HEK293 (cell line): Measurements from ENCODE around the gene PRR22.

Experiments
- SETDB1 ChIP-seq: IDR thresholded peaks from one replicate; pipeline ENCODE4 v1.6.1; 2017; ENCODE audit warnings: mild to moderate bottlenecking, low read length, moderate library complexity, mixed read lengths; ENCODE audit not compliant: insufficient read length
- TCF7L2 ChIP-seq: IDR thresholded peaks from 2 replicates; pipeline ENCODE4 v1.6.1; 2011; ENCODE audit warnings: low read depth, mild to moderate bottlenecking, inconsistent platforms, low read length, moderate library complexity, borderline replicate concordance
- YY1 ChIP-seq: fragments of 450-650 bp; formaldehyde crosslinking; IDR thresholded peaks from 2 replicates; pipeline ENCODE4 v1.5.1; 2018; ENCODE audit warnings: missing biosample characterization, missing genetic modification characterization
- ZNF146 ChIP-seq: fragments of 450-650 bp; formaldehyde crosslinking; IDR thresholded peaks from 2 replicates; pipeline ENCODE4 v1.5.1; 2016; ENCODE audit warnings: missing biosample characterization, missing genetic modification characterization
- ZNF433 ChIP-seq: fragments of 450-650 bp; formaldehyde crosslinking; IDR thresholded peaks from 2 replicates; pipeline ENCODE4 v1.5.1; 2016; ENCODE audit warnings: missing biosample characterization, missing genetic modification characterization, low read depth
- ZNF521 ChIP-seq: fragments of 450-650 bp; formaldehyde crosslinking; IDR thresholded peaks from 2 replicates; pipeline ENCODE4 v1.5.1; 2017; ENCODE audit warnings: missing biosample characterization, mild to moderate bottlenecking, missing genetic modification characterization
- TF ChIP-seq, protein P1 (sequence below): fragments of 450-650 bp; formaldehyde crosslinking; IDR thresholded peaks from 2 replicates; pipeline ENCODE4 v1.5.1; 2016; ENCODE audit warnings: missing biosample characterization, missing genetic modification characterization
- TF ChIP-seq, protein P2 (sequence below): fragments of 450-650 bp; formaldehyde crosslinking; IDR thresholded peaks from 2 replicates; pipeline ENCODE4 v1.5.1; 2016; ENCODE audit warnings: missing biosample characterization, missing genetic modification characterization

DNA sequence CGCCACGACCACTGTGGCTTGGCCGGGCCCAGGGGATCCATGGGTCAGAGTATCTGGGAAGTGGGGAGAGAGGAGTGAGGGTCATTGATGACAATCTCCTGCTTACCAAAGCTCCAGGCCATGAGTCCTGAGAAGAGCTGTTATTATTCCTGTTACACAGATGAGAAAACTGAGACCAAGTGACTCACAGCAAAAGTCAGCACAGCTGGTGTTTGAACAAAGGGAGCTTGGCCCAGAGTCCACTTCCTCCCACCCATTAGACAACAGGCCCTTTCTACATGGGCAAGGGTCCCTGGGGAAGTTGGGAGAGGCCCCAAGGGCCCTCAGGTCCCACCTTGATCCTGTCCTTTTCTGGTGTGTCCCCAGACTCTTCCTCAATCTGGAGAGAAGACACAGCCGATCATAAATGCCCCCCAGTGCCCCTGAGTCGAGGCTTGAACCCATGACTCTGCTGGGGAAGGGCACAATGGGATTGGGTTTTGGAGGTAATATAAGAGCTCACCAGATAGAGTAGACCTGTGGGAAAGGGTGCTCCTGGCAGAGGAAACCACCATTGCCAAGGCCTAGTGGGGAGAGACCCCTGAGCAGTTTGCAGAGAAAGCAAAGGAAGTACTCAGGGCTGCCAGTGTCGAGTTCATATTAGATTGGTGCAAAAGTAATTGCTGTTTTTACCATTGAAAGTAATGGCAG lies 48.1 kb upstream of the PRR22 start:
- TF ChIP-seq ZNF146 (tag by site-specific recombination) (no peak), SETDB1 (no peak), ZNF433 (tag by site-specific recombination) (no peak), TCF7L2 (no peak), YY1 (tag by site-specific recombination) (no peak), ZNF521 (tag by site-specific recombination) (no peak)
- TF ChIP-seq, protein P1, sequence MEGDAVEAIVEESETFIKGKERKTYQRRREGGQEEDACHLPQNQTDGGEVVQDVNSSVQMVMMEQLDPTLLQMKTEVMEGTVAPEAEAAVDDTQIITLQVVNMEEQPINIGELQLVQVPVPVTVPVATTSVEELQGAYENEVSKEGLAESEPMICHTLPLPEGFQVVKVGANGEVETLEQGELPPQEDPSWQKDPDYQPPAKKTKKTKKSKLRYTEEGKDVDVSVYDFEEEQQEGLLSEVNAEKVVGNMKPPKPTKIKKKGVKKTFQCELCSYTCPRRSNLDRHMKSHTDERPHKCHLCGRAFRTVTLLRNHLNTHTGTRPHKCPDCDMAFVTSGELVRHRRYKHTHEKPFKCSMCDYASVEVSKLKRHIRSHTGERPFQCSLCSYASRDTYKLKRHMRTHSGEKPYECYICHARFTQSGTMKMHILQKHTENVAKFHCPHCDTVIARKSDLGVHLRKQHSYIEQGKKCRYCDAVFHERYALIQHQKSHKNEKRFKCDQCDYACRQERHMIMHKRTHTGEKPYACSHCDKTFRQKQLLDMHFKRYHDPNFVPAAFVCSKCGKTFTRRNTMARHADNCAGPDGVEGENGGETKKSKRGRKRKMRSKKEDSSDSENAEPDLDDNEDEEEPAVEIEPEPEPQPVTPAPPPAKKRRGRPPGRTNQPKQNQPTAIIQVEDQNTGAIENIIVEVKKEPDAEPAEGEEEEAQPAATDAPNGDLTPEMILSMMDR (tag by site-specific recombination): no peak
- TF ChIP-seq, protein P2, sequence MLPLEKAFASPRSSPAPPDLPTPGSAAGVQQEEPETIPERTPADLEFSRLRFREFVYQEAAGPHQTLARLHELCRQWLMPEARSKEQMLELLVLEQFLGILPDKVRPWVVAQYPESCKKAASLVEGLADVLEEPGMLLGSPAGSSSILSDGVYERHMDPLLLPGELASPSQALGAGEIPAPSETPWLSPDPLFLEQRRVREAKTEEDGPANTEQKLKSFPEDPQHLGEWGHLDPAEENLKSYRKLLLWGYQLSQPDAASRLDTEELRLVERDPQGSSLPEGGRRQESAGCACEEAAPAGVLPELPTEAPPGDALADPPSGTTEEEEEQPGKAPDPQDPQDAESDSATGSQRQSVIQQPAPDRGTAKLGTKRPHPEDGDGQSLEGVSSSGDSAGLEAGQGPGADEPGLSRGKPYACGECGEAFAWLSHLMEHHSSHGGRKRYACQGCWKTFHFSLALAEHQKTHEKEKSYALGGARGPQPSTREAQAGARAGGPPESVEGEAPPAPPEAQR: no peak
